ENCODE measurements around the gene PRELID2. TPM values are rescaled to one million over a fixed set of nuclear protein-coding genes. Genes with fewer than 3 reads are reported as not detected.
"Not testable (repeated sequence)": the region's sequence is repeated elsewhere in the genome, so short reads cannot be mapped to it uniquely, and the experiment has no call there.

The PRELID2 gene
- total RNA-seq, result 7.7 TPM
- long read RNA-seq, partial matches to known transcripts, result 0 of 9 reads
- long read RNA-seq, other reads (novel, unspliced or antisense), result 8 of 9 reads

DNA sequence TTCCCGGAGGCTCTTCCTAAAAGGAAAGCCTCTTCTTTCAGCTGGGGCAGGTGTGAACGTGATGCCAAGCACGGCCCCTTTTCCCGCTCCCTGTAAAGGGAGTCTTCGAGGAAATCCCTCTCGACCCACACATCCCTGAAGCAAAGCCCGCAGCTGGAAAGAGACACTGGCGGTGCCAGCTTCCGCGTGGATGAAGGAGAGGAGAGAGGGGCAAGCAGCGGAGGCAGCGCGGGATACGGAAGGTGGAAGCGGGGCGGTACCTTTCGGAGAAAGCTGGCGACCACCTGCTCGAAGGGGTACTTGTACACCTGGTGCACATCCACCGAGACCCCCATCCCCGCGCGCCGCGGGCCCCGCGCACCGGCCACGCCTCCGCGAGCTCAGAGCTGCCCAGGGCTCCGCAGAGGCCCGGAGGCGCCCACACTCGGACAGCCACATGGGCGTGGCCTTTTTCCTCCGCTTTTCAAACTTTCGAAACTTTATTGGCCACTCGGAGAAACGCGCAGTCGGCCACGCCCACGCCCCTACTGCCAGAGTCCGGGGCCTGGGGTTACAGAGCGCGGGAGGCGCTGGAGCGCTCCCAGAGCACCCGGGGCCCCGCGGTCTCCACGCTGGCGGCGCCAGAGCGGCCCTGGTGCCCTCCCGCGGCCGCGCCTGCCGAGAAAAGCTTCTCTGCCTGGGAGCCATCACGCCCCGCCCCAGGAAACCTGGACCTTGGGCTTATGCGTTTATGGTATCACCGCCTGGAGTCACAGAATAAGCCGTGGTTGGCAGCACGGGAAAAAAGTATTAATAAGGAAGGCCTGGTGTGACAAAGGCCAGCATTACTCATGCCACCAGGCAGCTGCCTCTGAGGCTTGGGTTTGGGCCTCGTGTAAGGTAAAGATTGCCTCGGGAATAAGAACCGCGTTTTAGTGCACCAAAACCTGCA, at the start of gene PRELID2:
Gene PRELID2 (minus strand): TSS at position 426 of the 931 bp plus-strand sequence. CDS start 91 bp downstream, at position 335.
- peak; percentile 94 for DNase-seq (ENCODE audit: low spot score)

GRCh38 chr5:145874765-145875164, 39.6 kb upstream of the PRELID2 start:
- no peak for DNase-seq (ENCODE audit: low spot score)

DNA sequence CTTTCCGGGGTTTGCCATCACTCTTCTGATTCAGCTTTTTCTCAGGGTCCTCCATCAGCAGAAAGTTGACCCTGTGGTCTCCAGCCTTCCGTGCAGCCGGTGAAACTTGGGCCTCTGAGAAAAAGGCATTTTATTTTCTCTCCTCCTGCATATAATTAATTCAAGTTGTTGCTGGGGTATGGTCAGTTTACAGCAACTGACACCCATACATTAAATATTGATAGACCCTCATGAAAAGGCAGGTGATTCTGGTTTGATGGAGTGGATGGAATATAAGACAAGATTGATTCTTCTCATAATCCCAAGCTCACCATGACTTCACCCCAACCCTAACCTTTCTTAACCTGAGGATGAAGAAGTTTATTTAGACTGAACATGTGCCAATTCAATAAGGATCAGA, 37.8 kb upstream of the PRELID2 start, which contains the start of gene GRXCR2:
Gene GRXCR2 (minus strand): TSS at position 101 of the 400 bp plus-strand sequence. CDS start 46 bp downstream, at position 55.
- no peak for DNase-seq (ENCODE audit: low spot score)

DNA sequence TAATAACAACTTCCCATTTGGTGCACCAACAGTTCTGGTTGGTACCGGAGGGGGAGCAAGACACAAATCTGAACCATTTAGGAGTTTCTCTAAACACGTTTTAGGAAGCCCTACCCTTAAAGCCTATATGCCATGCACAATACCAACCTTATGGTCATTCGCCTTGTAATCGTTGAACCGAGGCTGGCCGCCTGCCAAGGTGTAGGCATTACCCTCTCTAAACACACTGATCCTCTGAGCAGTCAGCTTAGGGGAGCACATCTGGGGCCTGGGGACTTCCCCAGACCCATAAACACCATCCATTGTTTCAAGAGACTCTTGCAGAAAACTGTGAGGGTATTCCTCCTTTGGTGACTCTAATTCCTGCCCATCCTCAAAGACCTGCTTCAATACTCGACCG, 37.3 kb upstream of the PRELID2 start:
- no peak for DNase-seq (ENCODE audit: low spot score)

- no peak for DNase-seq (ENCODE audit: low spot score)
These were observed 34.6 kb upstream of the PRELID2 start for GRCh38 chr5:145869753-145870152.

DNA sequence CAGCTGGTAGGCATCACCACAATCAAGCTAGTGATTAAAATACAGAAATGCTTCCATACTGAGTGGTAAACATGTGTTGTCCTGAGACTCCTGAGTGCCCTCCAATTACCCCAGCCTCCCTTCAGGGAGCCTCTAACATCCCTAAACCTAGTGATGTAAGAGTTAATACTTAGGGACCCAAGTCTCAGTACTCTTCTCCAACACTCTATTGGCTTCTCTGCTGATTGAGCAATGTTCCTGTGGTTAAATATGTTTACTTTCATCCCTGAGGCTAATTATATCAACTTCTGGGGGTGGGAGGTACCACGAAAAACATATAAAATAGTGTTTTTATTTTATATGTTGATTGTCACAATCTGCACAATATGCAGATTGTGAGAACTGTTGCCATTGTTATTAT, 32.7 kb upstream of the PRELID2 start:
- DNase-seq (ENCODE audit: low spot score), result no peak

DNA sequence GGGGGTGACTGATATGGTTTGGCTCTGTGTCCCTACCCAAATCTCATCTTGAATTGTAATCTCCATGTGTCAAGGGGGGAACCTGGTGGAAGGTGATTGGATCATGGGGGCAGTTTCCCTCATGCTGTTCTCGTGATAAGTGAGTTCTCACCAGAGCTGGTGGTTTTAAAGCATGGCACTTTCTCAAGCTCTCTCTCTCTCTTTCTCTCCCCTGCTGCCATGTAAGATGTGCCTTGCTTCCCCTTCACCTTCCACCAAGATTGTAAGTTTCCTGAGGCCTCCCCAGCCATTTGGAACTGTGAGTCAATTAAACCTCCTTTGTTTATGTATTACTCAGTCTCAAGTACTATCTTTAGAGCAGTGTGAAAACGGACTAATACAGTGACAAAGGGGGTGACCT, 29.3 kb upstream of the PRELID2 start:
- DNase-seq (ENCODE audit: low spot score), result not testable (repeated sequence)

DNA sequence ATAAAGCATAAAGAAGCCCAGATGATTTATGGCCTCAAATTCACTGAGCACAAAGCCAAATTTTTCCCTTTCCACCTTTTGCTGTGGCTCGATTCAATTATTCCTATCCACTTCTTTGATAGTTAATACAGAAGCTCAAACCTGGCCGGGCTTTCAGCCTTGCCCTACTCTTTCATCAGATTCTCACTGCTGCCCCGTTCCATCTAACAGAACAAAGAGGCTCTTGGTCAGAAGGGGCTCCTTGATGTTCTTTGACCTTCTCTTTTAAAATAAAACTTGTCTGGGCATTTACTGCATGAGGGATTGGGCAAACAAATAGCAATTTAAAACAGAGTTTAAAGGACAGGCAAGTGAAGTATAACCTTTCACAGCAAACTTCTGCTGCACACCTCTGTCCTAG, 27.9 kb upstream of the PRELID2 start:
- no peak for DNase-seq (ENCODE audit: low spot score)

- DNase-seq (ENCODE audit: low spot score), result no peak
These were observed 24.8 kb upstream of the PRELID2 start for GRCh38 chr5:145859897-145860296.

- no peak for DNase-seq (ENCODE audit: low spot score)
These were observed 24.3 kb upstream of the PRELID2 start for GRCh38 chr5:145859453-145859852.

- DNase-seq (ENCODE audit: low spot score), result no peak
These were observed 23.8 kb upstream of the PRELID2 start for GRCh38 chr5:145858959-145859358.

- DNase-seq (ENCODE audit: low spot score), result no peak
These were observed 21.2 kb upstream of the PRELID2 start for GRCh38 chr5:145856285-145856818.

DNA sequence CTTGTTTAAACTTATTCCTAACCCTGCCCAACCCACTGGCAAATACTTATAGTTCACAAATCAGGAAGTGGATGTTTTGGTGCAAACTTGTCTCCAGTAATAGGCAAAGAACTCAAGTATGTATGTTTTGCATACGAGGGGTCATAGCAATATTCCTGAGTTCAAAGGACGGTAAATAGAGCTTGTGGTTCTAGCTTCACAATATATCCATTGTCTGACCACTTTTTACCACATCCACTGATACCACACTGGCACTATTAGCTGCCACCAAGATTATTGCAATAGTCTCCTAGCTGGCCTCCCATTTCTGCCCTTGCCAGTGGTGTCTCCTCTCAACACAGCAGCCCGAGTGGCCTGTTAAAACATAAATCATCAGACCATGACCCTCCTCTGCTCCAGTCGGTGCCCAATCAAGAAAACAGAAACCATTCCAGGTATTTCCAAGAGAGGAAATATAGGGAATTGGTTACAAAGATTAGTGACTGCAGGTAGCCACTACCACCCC, 20.7 kb upstream of the PRELID2 start:
- no peak for DNase-seq (ENCODE audit: low spot score)

DNA sequence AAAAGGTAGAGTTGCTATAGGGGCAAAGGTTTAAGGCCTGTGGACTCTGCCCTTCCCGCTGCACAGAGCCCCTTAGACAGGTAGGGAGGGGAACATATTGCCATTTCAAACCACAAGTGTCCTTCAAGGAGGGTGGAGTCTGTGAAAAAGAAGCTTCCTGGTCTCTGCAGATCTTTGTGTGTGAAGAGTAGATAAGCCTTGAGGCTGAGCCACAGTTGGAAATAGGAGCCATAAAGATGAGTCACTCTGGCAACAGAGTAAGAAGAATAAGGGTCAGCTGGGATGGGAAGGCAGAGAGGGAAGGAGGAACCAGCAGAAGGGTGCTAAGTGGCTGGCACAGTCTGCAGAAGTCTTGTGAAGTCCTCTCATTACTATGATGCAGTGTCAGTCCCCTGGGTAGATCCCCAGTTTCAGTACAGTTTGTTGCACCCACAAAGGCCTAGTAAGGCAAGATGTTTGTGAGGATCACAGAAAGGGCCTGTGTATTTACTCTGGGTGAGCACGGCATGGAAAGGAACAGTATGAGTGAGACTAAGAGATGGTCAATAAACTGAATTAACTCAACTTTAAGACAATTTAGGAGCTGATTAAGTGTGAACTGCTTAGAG, 19.6 kb upstream of the PRELID2 start:
- DNase-seq (ENCODE audit: low spot score), result no peak

- DNase-seq (ENCODE audit: low spot score), result no peak
These were observed 18.7 kb upstream of the PRELID2 start for GRCh38 chr5:145853781-145854376.

GRCh38 chr5:145852990-145853389, 17.8 kb upstream of the PRELID2 start:
- DNase-seq (ENCODE audit: low spot score), result no peak

GRCh38 chr5:145848854-145849253, 13.7 kb upstream of the PRELID2 start:
- DNase-seq (ENCODE audit: low spot score), result no peak

DNA sequence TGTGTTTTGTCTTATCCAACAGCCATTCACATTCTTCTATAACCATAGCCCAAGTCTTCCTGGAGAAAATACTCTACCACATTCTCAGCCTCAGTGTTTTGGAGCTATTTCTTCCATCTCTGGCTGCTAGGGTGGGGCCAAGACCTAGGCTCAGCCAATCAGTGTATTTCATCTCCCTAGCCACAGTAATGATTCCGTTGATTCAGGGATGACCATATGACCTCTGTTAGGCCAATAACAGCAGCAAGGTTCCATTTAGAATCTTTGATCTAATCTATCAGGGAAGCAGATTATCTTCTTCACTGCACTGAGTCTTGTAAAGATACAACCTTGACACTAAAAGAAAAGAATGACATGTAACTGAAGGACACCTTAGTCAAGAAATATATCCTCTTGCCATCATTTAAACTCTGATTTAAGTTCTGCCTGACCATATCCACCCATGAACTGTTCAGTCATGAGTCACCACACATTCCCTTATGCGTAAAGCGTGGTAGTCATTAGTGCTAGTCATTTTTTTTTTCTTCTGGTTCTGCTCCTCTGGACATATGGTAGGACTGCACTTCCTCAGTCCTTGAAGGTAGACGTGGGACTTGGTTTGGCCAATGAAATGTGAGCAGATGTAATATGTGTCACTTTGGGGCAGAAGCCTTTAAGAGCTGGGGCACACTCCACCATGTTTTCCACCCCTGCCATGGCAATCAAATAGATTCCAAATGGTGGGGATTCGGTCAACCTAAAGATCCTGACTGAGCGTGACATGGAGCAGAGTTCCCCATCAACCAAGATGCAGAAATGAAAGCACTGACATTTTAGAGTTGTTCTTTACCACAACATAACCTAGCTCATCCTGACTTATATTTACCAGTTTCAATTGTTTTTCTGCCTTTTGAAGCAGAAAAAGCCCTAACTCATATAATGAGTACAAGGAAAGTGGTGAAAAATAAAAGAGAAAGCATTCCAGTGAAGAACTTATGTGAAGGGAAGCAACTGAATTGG, 12.7 kb upstream of the PRELID2 start:
- DNase-seq (ENCODE audit: low spot score), result no peak

GRCh38 chr5:145846081-145846480, 10.9 kb upstream of the PRELID2 start:
- no peak for DNase-seq (ENCODE audit: low spot score)

DNA sequence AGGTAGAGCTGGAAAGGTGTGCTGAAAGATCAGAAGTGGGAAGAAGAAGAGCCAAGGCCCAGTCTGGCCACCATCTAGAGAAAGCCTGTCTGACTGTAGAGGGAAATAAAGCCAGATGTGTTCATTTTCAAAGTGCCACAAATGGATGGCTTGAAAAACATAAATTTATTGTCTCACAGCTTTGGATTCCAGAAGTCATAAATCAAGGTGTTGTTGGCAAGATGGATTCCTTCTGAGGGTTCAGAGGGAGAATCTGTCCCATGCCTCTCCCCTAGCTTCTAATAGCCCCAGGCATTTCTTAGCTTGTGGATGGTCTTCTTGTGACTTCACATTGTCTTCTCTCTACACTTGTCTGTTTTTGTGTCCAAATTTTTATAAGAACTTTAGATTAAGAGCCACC, 6.2 kb upstream of the PRELID2 start:
- DNase-seq (ENCODE audit: low spot score), result no peak
